ENCODE data around the gene KMT2B.

KMT2B gene

GRCh38 chr19:35776102-35776788, 58.4 kb downstream of the KMT2B start:
- no peak for FAIRE-seq
- DNase-seq (ENCODE audit: insufficient read length, low spot score) = no peak

DNA sequence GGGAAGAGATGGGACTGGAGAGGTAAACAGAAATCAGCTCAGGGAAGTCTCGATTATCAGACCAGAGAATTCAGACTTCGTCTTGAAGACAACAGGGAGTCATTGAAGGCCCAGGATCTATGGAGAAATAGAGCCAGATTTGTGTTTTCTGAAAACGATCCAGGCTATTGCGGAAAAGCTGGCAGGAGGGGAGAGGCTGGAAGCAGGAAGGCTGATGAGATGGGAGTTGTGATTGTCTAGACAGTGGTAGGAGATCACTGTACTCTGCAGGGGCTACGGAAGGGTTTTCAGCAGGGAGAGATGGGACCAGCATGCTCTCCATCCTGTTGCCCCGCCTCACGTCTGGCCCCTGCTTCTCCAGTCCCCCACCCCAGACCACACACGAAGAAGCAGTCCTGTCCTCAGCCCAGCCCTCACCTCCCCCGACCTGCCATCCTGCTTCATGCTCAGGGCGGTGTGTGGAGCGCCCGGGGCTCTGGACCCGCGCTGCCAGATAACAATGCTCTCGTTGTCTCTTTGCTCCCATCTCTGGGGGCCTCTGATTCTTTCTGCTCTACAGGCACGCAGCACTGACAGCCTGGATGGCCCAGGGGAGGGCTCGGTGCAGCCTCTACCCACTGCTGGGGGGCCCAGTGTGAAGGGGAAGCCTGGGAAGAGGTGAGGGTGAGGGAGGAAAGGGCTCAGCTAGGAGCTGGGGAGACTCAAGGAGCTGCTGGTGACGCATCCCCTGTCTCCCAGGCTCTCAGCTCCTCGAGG, 59.5 kb downstream of the KMT2B start:
- DNase-seq (ENCODE audit: insufficient read length, low spot score) (no peak), FAIRE-seq (no peak)

DNA sequence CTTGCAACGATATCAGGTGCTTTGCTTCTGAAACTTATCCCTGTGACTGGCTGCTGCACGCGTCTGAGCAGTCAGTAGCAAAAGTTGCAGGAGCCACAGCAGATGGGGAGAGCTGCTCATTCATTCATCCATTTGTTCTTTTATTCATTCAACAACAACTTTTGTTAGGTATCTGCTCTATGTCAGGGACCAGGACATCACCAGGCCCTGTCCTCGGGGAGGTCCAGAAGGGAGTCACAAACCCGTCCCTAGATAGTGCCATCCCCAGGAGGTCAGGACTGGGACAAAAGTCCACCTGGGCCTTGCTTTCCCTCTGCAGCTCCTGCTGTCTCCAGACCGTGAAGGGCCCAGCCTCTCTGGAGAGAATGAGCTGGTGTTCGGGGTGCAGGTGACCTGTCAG, 60.2 kb downstream of the KMT2B start:
- no peak for DNase-seq (ENCODE audit: insufficient read length, low spot score)
- no peak for FAIRE-seq

DNA sequence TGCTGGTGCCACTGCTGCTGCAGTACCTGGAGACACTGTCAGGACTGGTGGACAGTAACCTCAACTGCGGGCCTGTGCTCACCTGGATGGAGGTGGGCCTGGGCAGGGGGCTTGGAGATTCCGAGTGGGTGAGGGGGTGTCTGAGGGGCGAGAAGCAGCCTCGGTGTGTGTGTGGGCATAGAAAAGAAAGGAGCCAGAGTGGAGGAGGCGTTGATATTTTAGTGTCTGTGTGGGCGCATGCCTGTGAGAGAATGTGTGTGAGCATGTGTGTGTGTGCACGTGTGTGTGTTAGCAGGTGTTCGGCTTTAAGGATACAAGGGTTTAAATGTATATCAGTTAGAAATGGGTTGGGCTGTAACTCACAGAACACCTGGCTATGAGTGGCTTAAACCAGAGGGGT, 61.2 kb downstream of the KMT2B start:
- FAIRE-seq (no peak), DNase-seq (ENCODE audit: insufficient read length, low spot score) (no peak)

DNA sequence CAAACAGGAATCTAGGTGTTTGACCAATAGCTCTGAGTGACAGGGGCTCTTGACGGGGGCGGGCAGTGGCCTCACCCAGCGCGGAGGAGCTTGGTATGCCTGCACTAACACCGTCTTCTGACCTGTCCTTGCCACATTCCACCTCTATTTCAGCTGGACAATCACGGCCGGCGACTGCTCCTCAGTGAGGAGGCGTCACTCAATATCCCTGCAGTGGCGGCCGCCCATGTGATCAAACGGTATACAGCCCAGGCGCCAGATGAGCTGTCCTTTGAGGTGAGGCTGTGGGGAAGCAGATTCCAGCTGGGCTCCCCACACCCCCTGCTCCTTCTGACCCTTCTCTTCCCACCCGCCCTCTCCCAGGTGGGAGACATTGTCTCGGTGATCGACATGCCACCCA, 62.3 kb downstream of the KMT2B start:
- FAIRE-seq = no peak

GRCh38 chr19:35780717-35781116, 62.9 kb downstream of the KMT2B start:
- no peak for DNase-seq (ENCODE audit: insufficient read length, low spot score)
- FAIRE-seq = no peak

More for the DNA sequence above, 62.3 kb downstream of the KMT2B start:
- no peak for DNase-seq (ENCODE audit: insufficient read length, low spot score)

- no peak for FAIRE-seq
- DNase-seq (ENCODE audit: insufficient read length, low spot score) = no peak
These were observed 63.8 kb downstream of the KMT2B start for GRCh38 chr19:35781650-35782049.

GRCh38 chr19:35782589-35782988, 64.8 kb downstream of the KMT2B start:
- DNase-seq (ENCODE audit: insufficient read length, low spot score) = no peak
- no peak for FAIRE-seq

- DNase-seq (ENCODE audit: insufficient read length, low spot score) (no peak), FAIRE-seq (no peak)
These were observed 65.9 kb downstream of the KMT2B start for GRCh38 chr19:35783469-35784434.

GRCh38 chr19:35784503-35785338, 66.9 kb downstream of the KMT2B start:
- DNase-seq (ENCODE audit: insufficient read length, low spot score) (no peak), FAIRE-seq (no peak)

- DNase-seq (ENCODE audit: insufficient read length, low spot score) (no peak), FAIRE-seq (no peak)
These were observed 67.5 kb downstream of the KMT2B start for GRCh38 chr19:35785339-35785627.

DNA sequence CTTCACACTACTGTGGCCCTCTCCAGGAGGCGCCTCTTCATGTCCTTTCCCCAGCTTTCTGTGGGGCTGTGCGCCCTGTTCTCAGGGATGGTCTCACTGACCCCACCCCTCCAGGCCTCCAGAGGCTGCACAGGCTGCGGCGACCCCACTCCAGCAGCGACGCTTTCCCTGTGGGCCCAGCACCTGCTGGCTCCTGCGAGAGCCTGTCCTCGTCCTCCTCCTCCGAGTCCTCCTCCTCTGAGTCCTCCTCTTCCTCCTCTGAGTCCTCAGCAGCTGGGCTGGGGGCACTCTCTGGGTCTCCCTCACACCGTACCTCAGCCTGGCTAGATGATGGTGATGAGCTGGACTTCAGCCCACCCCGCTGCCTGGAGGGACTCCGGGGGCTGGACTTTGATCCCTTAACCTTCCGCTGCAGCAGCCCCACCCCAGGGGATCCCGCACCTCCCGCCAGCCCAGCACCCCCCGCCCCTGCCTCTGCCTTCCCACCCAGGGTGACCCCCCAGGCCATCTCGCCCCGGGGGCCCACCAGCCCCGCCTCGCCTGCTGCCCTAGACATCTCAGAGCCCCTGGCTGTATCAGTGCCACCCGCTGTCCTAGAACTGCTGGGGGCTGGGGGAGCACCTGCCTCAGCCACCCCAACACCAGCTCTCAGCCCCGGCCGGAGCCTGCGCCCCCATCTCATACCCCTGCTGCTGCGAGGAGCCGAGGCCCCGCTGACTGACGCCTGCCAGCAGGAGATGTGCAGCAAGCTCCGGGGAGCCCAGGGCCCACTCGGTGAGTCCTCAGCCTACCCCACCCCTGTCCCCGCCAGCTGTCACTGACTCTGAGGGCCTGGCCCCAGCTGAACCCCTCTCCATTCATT, 68.7 kb downstream of the KMT2B start:
- FAIRE-seq (no peak), DNase-seq (ENCODE audit: insufficient read length, low spot score) (no peak)

DNA sequence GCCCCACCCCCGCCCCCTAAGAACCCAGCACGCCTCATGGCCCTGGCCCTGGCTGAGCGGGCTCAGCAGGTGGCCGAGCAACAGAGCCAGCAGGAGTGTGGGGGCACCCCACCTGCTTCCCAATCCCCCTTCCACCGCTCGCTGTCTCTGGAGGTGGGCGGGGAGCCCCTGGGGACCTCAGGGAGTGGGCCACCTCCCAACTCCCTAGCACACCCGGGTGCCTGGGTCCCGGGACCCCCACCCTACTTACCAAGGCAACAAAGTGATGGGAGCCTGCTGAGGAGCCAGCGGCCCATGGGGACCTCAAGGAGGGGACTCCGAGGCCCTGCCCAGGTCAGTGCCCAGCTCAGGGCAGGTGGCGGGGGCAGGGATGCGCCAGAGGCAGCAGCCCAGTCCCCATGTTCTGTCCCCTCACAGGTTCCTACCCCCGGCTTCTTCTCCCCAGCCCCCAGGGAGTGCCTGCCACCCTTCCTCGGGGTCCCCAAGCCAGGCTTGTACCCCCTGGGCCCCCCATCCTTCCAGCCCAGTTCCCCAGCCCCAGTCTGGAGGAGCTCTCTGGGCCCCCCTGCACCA, 69.5 kb downstream of the KMT2B start:
- DNase-seq (ENCODE audit: insufficient read length, low spot score) (no peak), FAIRE-seq (no peak)
